WI38 (cell line): ENCODE data around the gene BPIFB6.

Experiments
- H3K4me3 ChIP-seq: 2 replicates; pipeline ENCODE4 v1.5.1; 2011; ENCODE audit warnings: low read depth, mild to moderate bottlenecking, control low read depth, low read length
- CTCF ChIP-seq: IDR thresholded peaks from 2 replicates; pipeline ENCODE4 v1.5.1; 2012; ENCODE audit warnings: low read depth, mild to moderate bottlenecking, control low read depth, low read length

The BPIFB6 gene

GRCh38 chr20:33014336-33015113 is 16.9 kb upstream of the BPIFB6 start:
- TF ChIP-seq CTCF: no peak
- no peak overlapping the region for H3K4me3 ChIP-seq

- H3K4me3 ChIP-seq: no peak overlapping the region
- TF ChIP-seq CTCF: no peak
These were observed 16.3 kb upstream of the BPIFB6 start for GRCh38 chr20:33015114-33015484.

- no peak overlapping the region for H3K4me3 ChIP-seq
- no peak for TF ChIP-seq CTCF
These were observed 15.5 kb upstream of the BPIFB6 start for GRCh38 chr20:33015700-33016580.

GRCh38 chr20:33016581-33017109 is 14.8 kb upstream of the BPIFB6 start:
- H3K4me3 ChIP-seq: no peak overlapping the region
- TF ChIP-seq CTCF: no peak

GRCh38 chr20:33017542-33017941 is 13.9 kb upstream of the BPIFB6 start:
- no peak for TF ChIP-seq CTCF
- H3K4me3 ChIP-seq: no peak overlapping the region

- TF ChIP-seq CTCF: no peak
- no peak overlapping the region for H3K4me3 ChIP-seq
These were observed 13.1 kb upstream of the BPIFB6 start for GRCh38 chr20:33018169-33018931.
